ENCODE measurements around the gene NUP210. TPM values are rescaled to one million over a fixed set of nuclear protein-coding genes. Genes with fewer than 3 reads are reported as not detected.

Gene NUP210
- total and polyA plus RNA-seq, 2 experiments from 2014 or later, result 13.8 to 73.9 TPM

GRCh38 chr3:13393427-13394360 lies 26.4 kb downstream of the NUP210 start:
- no peak overlapping the region for H3K4me3 Mint-ChIP-seq
- Histone ChIP-seq H3K36me3 (ENCODE audit: insufficient read depth) (no peaks in the 10 kb centered on the region), H3K79me2 (replicated peaks; ENCODE audit: insufficient read depth) (no peaks in the 10 kb centered on the region), H4K20me1 (replicated peaks; ENCODE audit: insufficient read depth) (no peaks in the 10 kb centered on the region), H3K9me2 (ENCODE audit: insufficient read depth) (no peaks in the 10 kb centered on the region), H3K4me2 (no peak overlapping the region), H3K4me1 (ENCODE audit: insufficient read depth) (no peaks in the 10 kb centered on the region), H3K27ac (ENCODE audit: low read depth) (no peak overlapping the region), H3K4me3 (no peak overlapping the region), H2AFZ (no peak overlapping the region), H3K27me3 (ENCODE audit: insufficient read depth) (no peaks in the 10 kb centered on the region), H3F3A (replicated peaks; ENCODE audit: low read depth) (no peaks in the 10 kb centered on the region)
- peaks cover 54% of the 10 kb centered on the region for H3K36me3 Mint-ChIP-seq (ENCODE audit: low read depth)
- H3K27ac Mint-ChIP-seq, result peak overlapping the region; percentile 56; the same call in 1 of the 2 replicates
- peaks cover 2% of the 10 kb centered on the region for H3K27me3 Mint-ChIP-seq (ENCODE audit: insufficient read depth, low read depth, poor library complexity)
- ATAC-seq, result no peak
- no peaks in the 10 kb centered on the region; the same call in 2 of the 3 replicates for H3K9me3 Mint-ChIP-seq
- DNase-seq (ENCODE audit: low spot score), result no peak
- TF ChIP-seq STAT1 (IDR thresholded peaks at IDR 0.05; ENCODE audit: unreplicated experiment) (no peak), CTCF (conservative IDR thresholded peaks at IDR 0.05; ENCODE audit: low read depth in 2 of 2) (no peak), JUNB (IDR thresholded peaks at IDR 0.05; ENCODE audit: unreplicated experiment) (no peak), ZNF462 (CRISPR knock-in tag; IDR thresholded peaks at IDR 0.05) (no peak), REST (IDR thresholded peaks at IDR 0.05; ENCODE audit: unreplicated experiment) (no peak), CREB1 (CRISPR knock-in tag; IDR thresholded peaks at IDR 0.05; ENCODE audit: low read depth) (no peak), POLR2AphosphoS5 (IDR thresholded peaks at IDR 0.05; ENCODE audit: low read depth) (no peak), ETS1 (IDR thresholded peaks at IDR 0.05) (no peak), EZH2 (IDR thresholded peaks at IDR 0.05; ENCODE audit: low read depth, unreplicated experiment) (no peak), ZNF114 (CRISPR knock-in tag; IDR thresholded peaks at IDR 0.05) (no peak), EZH2phosphoT487 (IDR thresholded peaks at IDR 0.05; ENCODE audit: unreplicated experiment) (no peak), NANOG (IDR thresholded peaks at IDR 0.05; ENCODE audit: borderline replicate concordance) (no peak), ZNF331 (CRISPR knock-in tag; IDR thresholded peaks at IDR 0.05; ENCODE audit: low read depth) (no peak)
- H3K4me1 Mint-ChIP-seq, result peaks cover 15% of the 10 kb centered on the region

Data from GM23338 (cell line).